ENCODE results near the gene ZFR2. TPM values are rescaled to one million over a fixed set of nuclear protein-coding genes. Genes with fewer than 3 reads are reported as not detected.

ZFR2 gene
- total and polyA plus RNA-seq, 10 of the 15 experiments (the other 5 are each of a cell fraction or from before 2014, with no cell fraction given) = 0.18 TPM; not detected in 9

GRCh38 chr19:3827306-3827705 lies 41.5 kb downstream of the ZFR2 start:
- RAD21 ChIA-PET (ENCODE audit: unreplicated experiment) = no interaction called here
- CTCF ChIA-PET = interaction anchor here (0.7 to 1.7 kb wide), 2 partner anchors 9 to 22 kb away, joined by 4 to 6 read pairs; no protein-coding TSS in a partner anchor
- TF ChIP-seq SMAD5 (IDR thresholded peaks at IDR 0.05; ENCODE audit: low read depth) (no peak), HSF1 (IDR thresholded peaks at IDR 0.05; ENCODE audit: low read depth, low read length) (no peak), PAX5 (IDR thresholded peaks at IDR 0.05; ENCODE audit: borderline replicate concordance, low read depth, low read length) (no peak), POLR2A (IDR thresholded peaks at IDR 0.05; ENCODE audit: low read depth, low read length) (no peak), SREBF1 (IDR thresholded peaks at IDR 0.05; ENCODE audit: low read length) (no peak)

GRCh38 chr19:3826163-3826562 lies 42.7 kb downstream of the ZFR2 start:
- no peak for FAIRE-seq

More at GRCh38 chr19:3827306-3827705, 41.5 kb downstream of the ZFR2 start:
- Histone ChIP-seq H3K36me3 (ENCODE audit: control insufficient read depth in 2 of 2, insufficient read depth in 2 of 2, low read length in 1 of 2) (no peaks in the 10 kb centered on the region), H3K27me3 (replicated peaks in 1 of 2; ENCODE audit: control insufficient read depth in 2 of 2, insufficient read depth in 2 of 2, low read length in 1 of 2) (no peaks in the 10 kb centered on the region), H3K4me3 (no peak overlapping the region), H3K4me2 (ENCODE audit: control insufficient read depth, insufficient read depth) (no peak overlapping the region), H3K79me2 (ENCODE audit: control insufficient read depth, insufficient read depth, low read length) (no peaks in the 10 kb centered on the region), H3K9ac (ENCODE audit: control insufficient read depth, insufficient read depth, low read length) (no peak overlapping the region), H4K20me1 (ENCODE audit: control insufficient read depth, insufficient read depth) (no peaks in the 10 kb centered on the region), H3K27ac (ENCODE audit: control insufficient read depth, insufficient read depth) (no peak overlapping the region), H2AFZ (ENCODE audit: control insufficient read depth, low read depth, low read length) (no peak overlapping the region), H3K4me1 (ENCODE audit: control insufficient read depth, insufficient read depth, low read length) (no peaks in the 10 kb centered on the region), H3K9me3 (replicated peaks; ENCODE audit: control insufficient read depth, insufficient read depth, low read length) (no peaks in the 10 kb centered on the region)
- SMC1A ChIA-PET (ENCODE audit: uncharacterized antibody, unreplicated experiment) = no interaction called here
- FAIRE-seq = no peak
- no peak for ATAC-seq
- POLR2A ChIA-PET = no interaction called here
- WGBS (ENCODE audit: insufficient coverage, insufficient replicate concordance, low lambda C conversion rate, missing lambda C conversion rate) = 93% methylated on average over 25 of the region's 26 CpGs
- BruUV-seq (replicated peaks) = no TSS peak
- intact Hi-C loops (cut with micrococcal nuclease; ENCODE audit: unreplicated experiment) (no loop called here), in situ Hi-C loops (cut with MboI) (no loop called here)
- no peak for DNase-seq (ENCODE audit: low read depth, low spot score)

More at GRCh38 chr19:3826163-3826562, 42.7 kb downstream of the ZFR2 start:
- WGBS (ENCODE audit: insufficient coverage, insufficient replicate concordance, low lambda C conversion rate, missing lambda C conversion rate) = 44% methylated on average over 11 of the region's 12 CpGs
- Histone ChIP-seq H3K27me3 (replicated peaks in 1 of 2; ENCODE audit: control insufficient read depth in 2 of 2, insufficient read depth in 2 of 2, low read length in 1 of 2) (no peaks in the 10 kb centered on the region), H3K4me1 (ENCODE audit: control insufficient read depth, insufficient read depth, low read length) (no peaks in the 10 kb centered on the region), H4K20me1 (ENCODE audit: control insufficient read depth, insufficient read depth) (no peaks in the 10 kb centered on the region), H3K36me3 (ENCODE audit: control insufficient read depth in 2 of 2, insufficient read depth in 2 of 2, low read length in 1 of 2) (no peaks in the 10 kb centered on the region), H3K4me3 (no peak overlapping the region), H3K27ac (ENCODE audit: control insufficient read depth, insufficient read depth) (no peak overlapping the region), H3K9ac (ENCODE audit: control insufficient read depth, insufficient read depth, low read length) (no peak overlapping the region), H3K9me3 (replicated peaks; ENCODE audit: control insufficient read depth, insufficient read depth, low read length) (no peaks in the 10 kb centered on the region), H2AFZ (ENCODE audit: control insufficient read depth, low read depth, low read length) (no peak overlapping the region), H3K4me2 (ENCODE audit: control insufficient read depth, insufficient read depth) (no peak overlapping the region), H3K79me2 (ENCODE audit: control insufficient read depth, insufficient read depth, low read length) (no peaks in the 10 kb centered on the region)
- in situ Hi-C loops (cut with MboI) = no loop called here
- ChIA-PET POLR2A (no interaction called here), RAD21 (ENCODE audit: unreplicated experiment) (no interaction called here), CTCF (no interaction called here), SMC1A (ENCODE audit: uncharacterized antibody, unreplicated experiment) (no interaction called here)
- intact Hi-C loops (cut with micrococcal nuclease; ENCODE audit: unreplicated experiment) = no loop called here
- TF ChIP-seq CBX5 (IDR thresholded peaks at IDR 0.05; ENCODE audit: low read depth) = no peak
- TF ChIP-seq SMC3 (IDR thresholded peaks at IDR 0.05; ENCODE audit: borderline replicate concordance, low read length) = no peak
- no peak for TF ChIP-seq CBFB (IDR thresholded peaks at IDR 0.05; ENCODE audit: low read depth)
- TF ChIP-seq RELB (IDR thresholded peaks at IDR 0.05; ENCODE audit: low read depth) = no peak
- TF ChIP-seq TAF1 (IDR thresholded peaks at IDR 0.05; ENCODE audit: borderline replicate concordance, low read depth, low read length) = no peak
- no peak for TF ChIP-seq POLR2A (IDR thresholded peaks at IDR 0.05; ENCODE audit: low read depth, low read length)
- no peak for DNase-seq (ENCODE audit: low read depth, low spot score)
- ATAC-seq = no peak
- no TSS peak for BruUV-seq (replicated peaks)
